Measurements from ENCODE around the gene CC2D2A.

GRCh38 chr4:15600176-15600575 lies 130.5 kb downstream of the CC2D2A start:
- peak in 1 of 3 donors; percentile 27 for TF ChIP-seq POLR2AphosphoS5 (IDR thresholded peaks at IDR 0.05)
- no peak for TF ChIP-seq CTCF (IDR thresholded peaks at IDR 0.05)
- TF ChIP-seq EP300 (IDR thresholded peaks at IDR 0.05) = peak; percentile 63
